OCI-LY1 (cell line): ENCODE measurements around the gene PEX7.

Source experiments
- H2AFZ ChIP-seq: fragments of 200-600 bp; sonication (generic), shearing (Covaris generic); 2 replicates; pipeline ENCODE4 v1.6.0; 2014; ENCODE audit warnings: antibody characterized with exemption, mild to moderate bottlenecking, low read length
- H3F3A ChIP-seq: fragments of 200-600 bp; sonication (generic), shearing (Covaris generic); 2 replicates; pipeline ENCODE4 v1.6.0; 2014; ENCODE audit warnings: mild to moderate bottlenecking, antibody characterized with exemption, low read length, moderate library complexity; ENCODE audit not compliant: insufficient read depth
- H3K27ac ChIP-seq: fragments of 200-600 bp; sonication (generic); 2 replicates; pipeline ENCODE4 v1.5.1; 2014; ENCODE audit warnings: low read length, mixed run types, mild to moderate bottlenecking, low read depth; ENCODE audit not compliant: poor library complexity, severe bottlenecking
- H3K27me3 ChIP-seq: fragments of 200-600 bp; sonication (generic); 2 replicates; pipeline ENCODE4 v1.6.0; 2014; ENCODE audit warnings: antibody characterized with exemption, mild to moderate bottlenecking, low read length, moderate library complexity; ENCODE audit not compliant: insufficient read depth
- H3K36me3 ChIP-seq: fragments of 200-600 bp; sonication (generic); 2 replicates; pipeline ENCODE4 v1.6.1; 2014; ENCODE audit warnings: mild to moderate bottlenecking, antibody characterized with exemption, low read length, moderate library complexity, mixed read lengths; ENCODE audit not compliant: insufficient read depth
- H3K4me1 ChIP-seq: fragments of 200-600 bp; sonication (generic); 2 replicates; pipeline ENCODE4 v1.5.1; 2014; ENCODE audit warnings: mild to moderate bottlenecking, low read length, moderate library complexity; ENCODE audit not compliant: insufficient read depth, severe bottlenecking
- H3K4me2 ChIP-seq: fragments of 200-600 bp; sonication (generic), shearing (Covaris generic); 2 replicates; pipeline ENCODE4 v1.6.1; 2014; ENCODE audit warnings: low read length
- H3K4me3 ChIP-seq: fragments of 200-600 bp; sonication (generic); 2 replicates; pipeline ENCODE4 v1.5.1; 2014; ENCODE audit warnings: low read length, low read depth, mild to moderate bottlenecking, mixed read lengths; ENCODE audit not compliant: poor library complexity, severe bottlenecking
- H3K79me2 ChIP-seq: fragments of 200-600 bp; shearing (Covaris generic); 2 replicates; pipeline ENCODE4 v1.6.1; 2016; ENCODE audit warnings: mixed run types, low read length, mixed read lengths; ENCODE audit not compliant: insufficient read depth
- H3K9ac ChIP-seq: fragments of 200-600 bp; sonication (generic), shearing (Covaris generic); 2 replicates; pipeline ENCODE4 v1.6.1; 2014; ENCODE audit warnings: mild to moderate bottlenecking, low read length, mixed read lengths
- H3K9me2 ChIP-seq: fragments of 200-600 bp; sonication (generic), shearing (Covaris generic); 2 replicates; pipeline ENCODE4 v1.6.1; 2014; ENCODE audit warnings: low read depth, mild to moderate bottlenecking, low read length, mixed read lengths
- H3K9me3 ChIP-seq: fragments of 200-600 bp; shearing (Covaris generic); 2 replicates; pipeline ENCODE4 v1.6.1; 2014; ENCODE audit warnings: low read length, mixed read lengths
- H4K20me1 ChIP-seq: fragments of 200-600 bp; sonication (generic), shearing (Covaris generic); 2 replicates; pipeline ENCODE4 v1.6.0; 2016; ENCODE audit warnings: mild to moderate bottlenecking, low read length; ENCODE audit not compliant: insufficient read depth
- CTCF ChIP-seq: fragments of 200-600 bp; sonication (generic), shearing (Covaris generic); IDR thresholded peaks from 2 replicates; pipeline ENCODE4 v1.5.1; 2017; ENCODE audit warnings: mild to moderate bottlenecking, antibody characterized with exemption, low read length, moderate library complexity, mixed read lengths
- EZH2 ChIP-seq: fragments of 200-600 bp; sonication (generic), shearing (Covaris generic); IDR thresholded peaks from 2 replicates; pipeline ENCODE4 v1.8.0; 2017; ENCODE audit warnings: borderline replicate concordance, mixed run types, mild to moderate bottlenecking, antibody characterized with exemption, low read length, moderate library complexity, mixed read lengths

Gene PEX7

GRCh38 chr6:136803608-136804007 is 18.8 kb upstream of the PEX7 start:
- Histone ChIP-seq H3K4me2 (no peak overlapping the region), H3K79me2 (no peaks in the 10 kb centered on the region), H3K36me3 (no peaks in the 10 kb centered on the region), H3K27ac (no peak overlapping the region), H3K4me3 (no peak overlapping the region), H3K4me1 (no peaks in the 10 kb centered on the region), H3F3A (no peaks in the 10 kb centered on the region), H3K9ac (no peak overlapping the region), H3K9me3 (peaks cover 3% of the 10 kb centered on the region; the same call in 1 of the 2 replicates), H3K27me3 (no peaks in the 10 kb centered on the region), H2AFZ (no peak overlapping the region), H4K20me1 (no peaks in the 10 kb centered on the region), H3K9me2 (no peaks in the 10 kb centered on the region)
- TF ChIP-seq EZH2 (no peak), CTCF (no peak)

- H3K4me1 ChIP-seq: no peaks in the 10 kb centered on the region
- no peak overlapping the region for H3K9ac ChIP-seq
- H3K27me3 ChIP-seq: no peaks in the 10 kb centered on the region
- no peak overlapping the region for H3K4me3 ChIP-seq
- no peak overlapping the region for H3K4me2 ChIP-seq
- H3K79me2 ChIP-seq: no peaks in the 10 kb centered on the region
- no peaks in the 10 kb centered on the region for H3K9me3 ChIP-seq
- no peaks in the 10 kb centered on the region for H3F3A ChIP-seq
- H3K9me2 ChIP-seq: no peaks in the 10 kb centered on the region
- no peaks in the 10 kb centered on the region for H4K20me1 ChIP-seq
- H2AFZ ChIP-seq: no peak overlapping the region
- no peaks in the 10 kb centered on the region for H3K36me3 ChIP-seq
- TF ChIP-seq CTCF: no peak
- H3K27ac ChIP-seq: no peak overlapping the region
Observed at GRCh38 chr6:136809091-136809860, 13.1 kb upstream of the PEX7 start.

GRCh38 chr6:136811272-136811671 is 11.1 kb upstream of the PEX7 start:
- no peaks in the 10 kb centered on the region for H3K4me1 ChIP-seq
- H2AFZ ChIP-seq: no peak overlapping the region
- no peaks in the 10 kb centered on the region for H3K9me2 ChIP-seq

More at GRCh38 chr6:136811272-136811671, 11.1 kb upstream of the PEX7 start:
- Histone ChIP-seq H3K79me2 (no peaks in the 10 kb centered on the region), H3K4me2 (no peak overlapping the region), H3K9ac (no peak overlapping the region), H4K20me1 (no peaks in the 10 kb centered on the region), H3K9me3 (no peaks in the 10 kb centered on the region), H3K4me3 (no peak overlapping the region), H3K27me3 (no peaks in the 10 kb centered on the region), H3F3A (no peaks in the 10 kb centered on the region), H3K27ac (no peak overlapping the region), H3K36me3 (no peaks in the 10 kb centered on the region)
- TF ChIP-seq CTCF (no peak), EZH2 (no peak)
